HepG2 (cell line): ENCODE measurements around the gene ZNRF3. TPM values are rescaled to one million over a fixed set of nuclear protein-coding genes. Genes with fewer than 3 reads are reported as not detected.
A peak's percentile ranks its signal among the peaks of the same experiment; 100 is the strongest.

Source experiments
- FOXC1 ChIP-seq: sonication (generic); formaldehyde crosslinking; IDR thresholded peaks from 2 replicates; pipeline ENCODE4 v1.8.0; 2022; ENCODE audit warnings: mild to moderate bottlenecking, missing genetic modification reagents, borderline replicate concordance
- GFI1 ChIP-seq: sonication (generic); formaldehyde crosslinking; IDR thresholded peaks from 2 replicates; pipeline ENCODE4 v1.5.0; 2020; ENCODE audit warnings: missing genetic modification reagents, mild to moderate bottlenecking, borderline replicate concordance
- HNRNPK ChIP-seq: fragments of 200-400 bp; formaldehyde crosslinking; IDR thresholded peaks from 2 replicates; pipeline ENCODE4 v1.6.1; 2018; ENCODE audit warnings: low read length, low read depth, moderate library complexity, mild to moderate bottlenecking; ENCODE audit not compliant: poor library complexity, severe bottlenecking
- MATR3 ChIP-seq: sonication (generic); formaldehyde crosslinking; IDR thresholded peaks from 2 replicates; pipeline ENCODE4 v1.4.0; 2020; ENCODE audit warnings: missing genetic modification reagents
- NONO ChIP-seq, 2 experiments: fragments of 450-650 bp in 1 of 2; sonication (generic) in 1 of 2; formaldehyde crosslinking in 1 of 2; IDR thresholded peaks in 1 of 2; conservative IDR thresholded peaks in 1 of 2; 2 replicates each; pipeline versions ENCODE4 v1.6.1 to v1.8.0; 2017 to 2022; ENCODE audit warnings: mild to moderate bottlenecking in 1 of 2, missing genetic modification reagents in 1 of 2, moderate library complexity in 1 of 2
- SMARCC2 ChIP-seq: fragments of 450-650 bp; IDR thresholded peaks from 2 replicates; pipeline ENCODE4 v1.6.1; 2017; ENCODE audit warnings: antibody characterized with exemption, mild to moderate bottlenecking
- TBP ChIP-seq: sonication (generic); formaldehyde crosslinking; IDR thresholded peaks from 2 replicates; pipeline ENCODE4 v1.5.0; 2020; ENCODE audit warnings: missing genetic modification reagents
- ZMAT3 ChIP-seq: sonication (generic); formaldehyde crosslinking; conservative IDR thresholded peaks from 2 replicates; pipeline ENCODE4 v1.7.0; 2021; ENCODE audit warnings: missing genetic modification reagents
- ZNF224 ChIP-seq: sonication (generic); formaldehyde crosslinking; IDR thresholded peaks from 2 replicates; pipeline ENCODE4 v1.5.0; 2020; ENCODE audit warnings: mild to moderate bottlenecking, missing genetic modification reagents
- ZNF260 ChIP-seq: sonication (generic); formaldehyde crosslinking; IDR thresholded peaks from 2 replicates; pipeline ENCODE4 v1.4.0; 2020; ENCODE audit warnings: missing genetic modification reagents, low read depth, mild to moderate bottlenecking, borderline replicate concordance
- ZNF350 ChIP-seq: sonication (generic); formaldehyde crosslinking; IDR thresholded peaks from 2 replicates; pipeline ENCODE4 v1.4.0; 2020; ENCODE audit warnings: mild to moderate bottlenecking, low read depth, missing genetic modification reagents, borderline replicate concordance
- ZNF367 ChIP-seq: sonication (generic); formaldehyde crosslinking; IDR thresholded peaks from 2 replicates; pipeline ENCODE4 v1.4.0; 2020; ENCODE audit warnings: missing genetic modification reagents, borderline replicate concordance
- ZNF451 ChIP-seq: sonication (generic); formaldehyde crosslinking; IDR thresholded peaks from 2 replicates; pipeline ENCODE4 v1.5.0; 2020; ENCODE audit warnings: mild to moderate bottlenecking, missing genetic modification reagents
- ZNF720 ChIP-seq: sonication (generic); formaldehyde crosslinking; IDR thresholded peaks from 2 replicates; pipeline ENCODE4 v1.4.0; 2020; ENCODE audit warnings: missing genetic modification reagents
- polyA plus RNA-seq, 8 experiments: library from polyadenylated mRNA; depleted of rRNA in 3 of 8; stranded (reverse) in 7 of 8; unstranded in 1 of 8; fragments of >200 nt; fragmentation: Illumina TruSeq in 4 of 8; extraction: Trizol in 4 of 8; gene quantifications; 2 replicates each; pipeline versions ENCODE4 v1.2.1 to v1.2.3, GENCODE V29; 2011 to 2016; ENCODE audit warnings: low read depth in 4 of 8, missing spikeins in 1 of 8, mixed read lengths in 1 of 8; ENCODE audit not compliant: insufficient read depth in 1 of 8
- total RNA-seq, 5 experiments: library from RNA; depleted of rRNA; stranded (reverse); fragments of >200 nt; fragmentation: Illumina TruSeq; extraction: Trizol; gene quantifications; 2 replicates each; pipeline ENCODE4 v1.2.3, GENCODE V29; 2016; ENCODE audit warnings: low read depth in 1 of 5
- TF ChIP-seq, protein P1 (sequence below): sonication (generic); formaldehyde crosslinking; IDR thresholded peaks from 2 replicates; pipeline ENCODE4 v1.4.0; 2020; ENCODE audit warnings: mild to moderate bottlenecking, low read depth, missing genetic modification reagents
- TF ChIP-seq, protein P2 (sequence below): sonication (generic); formaldehyde crosslinking; IDR thresholded peaks from 2 replicates; pipeline ENCODE4 v1.9.0; 2021; ENCODE audit warnings: missing genetic modification reagents, borderline replicate concordance
- TF ChIP-seq, protein P3 (sequence below): sonication (generic); formaldehyde crosslinking; IDR thresholded peaks from 2 replicates; pipeline ENCODE4 v1.8.1; 2023; ENCODE audit warnings: mild to moderate bottlenecking, missing genetic modification reagents
- TF ChIP-seq, protein P4 (sequence below): IDR thresholded peaks from 2 replicates; pipeline ENCODE4 v1.6.1; 2016; ENCODE audit warnings: low read depth, missing genetic modification reagents, missing compliant biosample characterization

The ZNRF3 gene
- total and polyA plus RNA-seq, 2 of the 13 experiments (the other 11 are each of a cell fraction or from before 2014, with no cell fraction given) = 20.3 to 36.7 TPM

DNA sequence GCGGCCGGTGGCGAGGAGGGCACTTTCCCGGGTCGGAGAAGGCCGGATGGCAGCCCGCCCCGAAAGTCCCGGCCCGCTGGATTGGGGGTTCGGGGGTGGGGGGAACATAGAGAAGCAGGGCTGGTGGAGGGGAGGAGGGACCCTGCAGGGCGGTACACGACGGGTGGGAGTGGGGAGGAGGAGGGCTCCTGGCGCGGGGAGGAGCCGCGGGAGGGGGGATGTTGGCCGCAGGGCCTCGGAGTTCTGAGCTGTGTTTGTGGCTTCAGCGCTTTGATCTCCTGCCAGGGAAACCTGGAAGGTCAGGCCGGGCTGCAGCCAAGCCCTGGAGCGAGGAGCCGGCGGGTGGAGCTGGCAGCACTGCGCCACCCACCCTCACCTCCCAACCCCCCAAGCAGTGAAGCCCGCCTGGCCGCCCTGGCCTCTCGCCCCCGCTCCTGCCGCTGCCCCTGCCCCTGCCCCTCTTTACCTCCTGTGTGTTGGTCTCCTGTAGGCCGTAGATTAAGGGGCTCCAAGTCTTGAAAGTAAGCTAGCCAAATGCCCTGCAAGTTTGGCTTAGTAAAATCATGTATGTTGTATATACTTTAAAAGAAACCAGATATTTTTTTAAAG lies 147.3 kb downstream of the ZNRF3 start (continued):
- TF ChIP-seq ZNF350 (CRISPR knock-in tag) = peak; percentile 50
- TF ChIP-seq SMARCC2 = no peak
- TF ChIP-seq, protein P1, sequence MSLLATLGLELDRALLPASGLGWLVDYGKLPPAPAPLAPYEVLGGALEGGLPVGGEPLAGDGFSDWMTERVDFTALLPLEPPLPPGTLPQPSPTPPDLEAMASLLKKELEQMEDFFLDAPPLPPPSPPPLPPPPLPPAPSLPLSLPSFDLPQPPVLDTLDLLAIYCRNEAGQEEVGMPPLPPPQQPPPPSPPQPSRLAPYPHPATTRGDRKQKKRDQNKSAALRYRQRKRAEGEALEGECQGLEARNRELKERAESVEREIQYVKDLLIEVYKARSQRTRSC (CRISPR knock-in tag) = 0 out of 2 replicates have a peak, but pooled peaks have one; percentile 77
- TF ChIP-seq, protein P2, sequence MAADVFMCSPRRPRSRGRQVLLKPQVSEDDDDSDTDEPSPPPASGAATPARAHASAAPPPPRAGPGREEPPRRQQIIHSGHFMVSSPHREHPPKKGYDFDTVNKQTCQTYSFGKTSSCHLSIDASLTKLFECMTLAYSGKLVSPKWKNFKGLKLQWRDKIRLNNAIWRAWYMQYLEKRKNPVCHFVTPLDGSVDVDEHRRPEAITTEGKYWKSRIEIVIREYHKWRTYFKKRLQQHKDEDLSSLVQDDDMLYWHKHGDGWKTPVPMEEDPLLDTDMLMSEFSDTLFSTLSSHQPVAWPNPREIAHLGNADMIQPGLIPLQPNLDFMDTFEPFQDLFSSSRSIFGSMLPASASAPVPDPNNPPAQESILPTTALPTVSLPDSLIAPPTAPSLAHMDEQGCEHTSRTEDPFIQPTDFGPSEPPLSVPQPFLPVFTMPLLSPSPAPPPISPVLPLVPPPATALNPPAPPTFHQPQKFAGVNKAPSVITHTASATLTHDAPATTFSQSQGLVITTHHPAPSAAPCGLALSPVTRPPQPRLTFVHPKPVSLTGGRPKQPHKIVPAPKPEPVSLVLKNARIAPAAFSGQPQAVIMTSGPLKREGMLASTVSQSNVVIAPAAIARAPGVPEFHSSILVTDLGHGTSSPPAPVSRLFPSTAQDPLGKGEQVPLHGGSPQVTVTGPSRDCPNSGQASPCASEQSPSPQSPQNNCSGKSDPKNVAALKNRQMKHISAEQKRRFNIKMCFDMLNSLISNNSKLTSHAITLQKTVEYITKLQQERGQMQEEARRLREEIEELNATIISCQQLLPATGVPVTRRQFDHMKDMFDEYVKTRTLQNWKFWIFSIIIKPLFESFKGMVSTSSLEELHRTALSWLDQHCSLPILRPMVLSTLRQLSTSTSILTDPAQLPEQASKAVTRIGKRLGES (CRISPR knock-in tag) = 0 out of 2 replicates have a peak, but pooled peaks have one; percentile 25
- TF ChIP-seq NONO (IDR thresholded peaks at IDR 0.05) = no peak
- TF ChIP-seq NONO (CRISPR knock-in tag; conservative IDR thresholded peaks at IDR 0.05) = peak; percentile 77
- TF ChIP-seq ZNF451 = peak; percentile 83; the same call in 1 of the 2 replicates
- TF ChIP-seq ZNF260 (CRISPR knock-in tag) = no peak
- no peak for TF ChIP-seq TBP
- TF ChIP-seq GFI1 = peak; percentile 72; the same call in 1 of the 2 replicates
- no peak for TF ChIP-seq ZMAT3
- TF ChIP-seq, protein P3, sequence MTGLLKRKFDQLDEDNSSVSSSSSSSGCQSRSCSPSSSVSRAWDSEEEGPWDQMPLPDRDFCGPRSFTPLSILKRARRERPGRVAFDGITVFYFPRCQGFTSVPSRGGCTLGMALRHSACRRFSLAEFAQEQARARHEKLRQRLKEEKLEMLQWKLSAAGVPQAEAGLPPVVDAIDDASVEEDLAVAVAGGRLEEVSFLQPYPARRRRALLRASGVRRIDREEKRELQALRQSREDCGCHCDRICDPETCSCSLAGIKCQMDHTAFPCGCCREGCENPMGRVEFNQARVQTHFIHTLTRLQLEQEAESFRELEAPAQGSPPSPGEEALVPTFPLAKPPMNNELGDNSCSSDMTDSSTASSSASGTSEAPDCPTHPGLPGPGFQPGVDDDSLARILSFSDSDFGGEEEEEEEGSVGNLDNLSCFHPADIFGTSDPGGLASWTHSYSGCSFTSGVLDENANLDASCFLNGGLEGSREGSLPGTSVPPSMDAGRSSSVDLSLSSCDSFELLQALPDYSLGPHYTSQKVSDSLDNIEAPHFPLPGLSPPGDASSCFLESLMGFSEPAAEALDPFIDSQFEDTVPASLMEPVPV (CRISPR knock-in tag) = no peak
- TF ChIP-seq ZNF367 = no peak
- peak; percentile 87 for TF ChIP-seq HNRNPK
- TF ChIP-seq FOXC1 = peak; percentile 68; the same call in 1 of the 2 replicates
- TF ChIP-seq, protein P4, sequence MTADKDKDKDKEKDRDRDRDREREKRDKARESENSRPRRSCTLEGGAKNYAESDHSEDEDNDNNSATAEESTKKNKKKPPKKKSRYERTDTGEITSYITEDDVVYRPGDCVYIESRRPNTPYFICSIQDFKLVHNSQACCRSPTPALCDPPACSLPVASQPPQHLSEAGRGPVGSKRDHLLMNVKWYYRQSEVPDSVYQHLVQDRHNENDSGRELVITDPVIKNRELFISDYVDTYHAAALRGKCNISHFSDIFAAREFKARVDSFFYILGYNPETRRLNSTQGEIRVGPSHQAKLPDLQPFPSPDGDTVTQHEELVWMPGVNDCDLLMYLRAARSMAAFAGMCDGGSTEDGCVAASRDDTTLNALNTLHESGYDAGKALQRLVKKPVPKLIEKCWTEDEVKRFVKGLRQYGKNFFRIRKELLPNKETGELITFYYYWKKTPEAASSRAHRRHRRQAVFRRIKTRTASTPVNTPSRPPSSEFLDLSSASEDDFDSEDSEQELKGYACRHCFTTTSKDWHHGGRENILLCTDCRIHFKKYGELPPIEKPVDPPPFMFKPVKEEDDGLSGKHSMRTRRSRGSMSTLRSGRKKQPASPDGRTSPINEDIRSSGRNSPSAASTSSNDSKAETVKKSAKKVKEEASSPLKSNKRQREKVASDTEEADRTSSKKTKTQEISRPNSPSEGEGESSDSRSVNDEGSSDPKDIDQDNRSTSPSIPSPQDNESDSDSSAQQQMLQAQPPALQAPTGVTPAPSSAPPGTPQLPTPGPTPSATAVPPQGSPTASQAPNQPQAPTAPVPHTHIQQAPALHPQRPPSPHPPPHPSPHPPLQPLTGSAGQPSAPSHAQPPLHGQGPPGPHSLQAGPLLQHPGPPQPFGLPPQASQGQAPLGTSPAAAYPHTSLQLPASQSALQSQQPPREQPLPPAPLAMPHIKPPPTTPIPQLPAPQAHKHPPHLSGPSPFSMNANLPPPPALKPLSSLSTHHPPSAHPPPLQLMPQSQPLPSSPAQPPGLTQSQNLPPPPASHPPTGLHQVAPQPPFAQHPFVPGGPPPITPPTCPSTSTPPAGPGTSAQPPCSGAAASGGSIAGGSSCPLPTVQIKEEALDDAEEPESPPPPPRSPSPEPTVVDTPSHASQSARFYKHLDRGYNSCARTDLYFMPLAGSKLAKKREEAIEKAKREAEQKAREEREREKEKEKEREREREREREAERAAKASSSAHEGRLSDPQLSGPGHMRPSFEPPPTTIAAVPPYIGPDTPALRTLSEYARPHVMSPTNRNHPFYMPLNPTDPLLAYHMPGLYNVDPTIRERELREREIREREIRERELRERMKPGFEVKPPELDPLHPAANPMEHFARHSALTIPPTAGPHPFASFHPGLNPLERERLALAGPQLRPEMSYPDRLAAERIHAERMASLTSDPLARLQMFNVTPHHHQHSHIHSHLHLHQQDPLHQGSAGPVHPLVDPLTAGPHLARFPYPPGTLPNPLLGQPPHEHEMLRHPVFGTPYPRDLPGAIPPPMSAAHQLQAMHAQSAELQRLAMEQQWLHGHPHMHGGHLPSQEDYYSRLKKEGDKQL = peak; percentile 84
- no peak for TF ChIP-seq MATR3
- no peak for TF ChIP-seq ZNF224 (CRISPR knock-in tag)
- TF ChIP-seq ZNF720 (CRISPR knock-in tag) = no peak
